ENCODE results near the gene IZUMO4.
A peak's percentile ranks its signal among the peaks of the same experiment; 100 is the strongest.

The IZUMO4 gene

DNA sequence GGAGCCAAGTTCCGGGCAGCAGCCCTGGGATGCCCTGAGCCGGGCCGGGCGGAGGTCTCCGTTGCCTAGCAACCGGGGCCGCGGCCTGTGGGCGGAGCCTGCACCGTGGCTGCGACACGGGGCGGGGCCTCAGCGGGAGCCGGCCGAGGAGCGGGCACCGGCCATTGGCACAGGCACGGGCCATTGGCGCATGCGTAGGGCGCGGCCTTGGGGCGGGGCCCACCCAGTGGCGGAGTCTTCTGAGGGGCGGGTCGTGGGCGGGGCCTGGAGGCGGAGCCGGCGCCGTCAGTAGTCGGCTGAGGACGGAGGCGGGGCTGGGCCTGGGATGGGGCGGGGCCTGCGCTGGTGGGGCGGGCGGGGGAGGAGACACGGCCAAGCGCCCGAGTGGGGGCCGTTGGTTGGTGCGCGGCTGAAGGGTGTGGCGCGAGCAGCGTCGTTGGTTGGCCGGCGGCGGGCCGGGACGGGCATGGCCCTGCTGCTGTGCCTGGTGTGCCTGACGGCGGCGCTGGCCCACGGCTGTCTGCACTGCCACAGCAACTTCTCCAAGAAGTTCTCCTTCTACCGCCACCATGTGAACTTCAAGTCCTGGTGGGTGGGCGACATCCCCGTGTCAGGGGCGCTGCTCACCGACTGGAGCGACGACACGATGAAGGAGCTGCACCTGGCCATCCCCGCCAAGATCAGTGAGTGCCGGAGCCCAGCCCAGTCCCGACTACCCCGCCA is at the start of gene IZUMO4:
Gene IZUMO4, plus strand, starts transcription at position 436 of the 723 bp plus-strand sequence. Its CDS starts 31 bp downstream, at position 467.
- peak; percentile 79 to 100 (median 99) for DNase-seq

- DNase-seq, result no peak
Measured at GRCh38 chr19:2047076-2047448, 49.7 kb upstream of the IZUMO4 start.

- peak in 4 of 58 donors; percentile 13 to 57 (median 49) for DNase-seq
Measured at GRCh38 chr19:2047449-2048103, 49.1 kb upstream of the IZUMO4 start.

DNA sequence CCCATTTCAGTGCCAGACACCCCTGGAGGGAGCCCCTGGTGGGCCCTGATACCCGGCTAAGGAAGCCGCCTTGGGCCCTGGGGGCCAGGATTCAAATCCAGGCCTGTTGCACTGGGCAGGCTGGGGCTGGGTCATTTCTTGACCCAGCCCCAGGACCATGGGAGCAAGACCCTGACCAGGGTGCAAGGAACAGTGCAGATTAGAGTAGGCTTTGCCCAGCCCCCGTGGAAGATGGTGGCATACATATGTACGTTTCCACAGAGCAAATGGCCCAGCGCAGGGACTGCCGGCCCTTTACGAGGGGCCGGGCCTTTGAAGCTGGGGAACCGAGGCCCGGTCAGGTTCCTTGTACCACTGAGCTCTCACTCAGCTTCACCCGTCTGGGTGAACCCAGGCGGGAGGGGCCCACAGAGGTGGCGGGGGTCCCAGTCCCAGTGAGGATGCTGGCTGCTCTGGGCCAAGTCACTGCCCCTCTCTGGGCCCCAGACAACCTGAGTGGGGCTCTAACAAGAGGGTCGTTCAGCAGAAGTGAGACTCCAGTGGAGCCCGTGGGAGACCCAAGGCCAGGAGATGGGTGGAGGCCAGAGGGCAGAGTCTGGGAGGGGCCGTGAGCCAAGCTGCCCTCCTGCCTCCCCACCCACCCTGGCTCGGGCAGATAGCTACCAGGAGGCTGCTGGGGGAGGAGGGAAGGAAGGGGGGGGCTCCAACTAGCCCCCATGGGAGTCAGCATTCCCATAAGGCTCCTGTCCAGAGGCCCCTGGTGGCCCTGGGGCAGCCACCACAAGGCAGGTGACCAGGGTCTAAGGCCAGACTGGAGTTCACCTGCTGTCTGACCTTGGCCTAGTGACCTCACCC is 48.4 kb upstream of the IZUMO4 start:
- DNase-seq, result no peak

DNA sequence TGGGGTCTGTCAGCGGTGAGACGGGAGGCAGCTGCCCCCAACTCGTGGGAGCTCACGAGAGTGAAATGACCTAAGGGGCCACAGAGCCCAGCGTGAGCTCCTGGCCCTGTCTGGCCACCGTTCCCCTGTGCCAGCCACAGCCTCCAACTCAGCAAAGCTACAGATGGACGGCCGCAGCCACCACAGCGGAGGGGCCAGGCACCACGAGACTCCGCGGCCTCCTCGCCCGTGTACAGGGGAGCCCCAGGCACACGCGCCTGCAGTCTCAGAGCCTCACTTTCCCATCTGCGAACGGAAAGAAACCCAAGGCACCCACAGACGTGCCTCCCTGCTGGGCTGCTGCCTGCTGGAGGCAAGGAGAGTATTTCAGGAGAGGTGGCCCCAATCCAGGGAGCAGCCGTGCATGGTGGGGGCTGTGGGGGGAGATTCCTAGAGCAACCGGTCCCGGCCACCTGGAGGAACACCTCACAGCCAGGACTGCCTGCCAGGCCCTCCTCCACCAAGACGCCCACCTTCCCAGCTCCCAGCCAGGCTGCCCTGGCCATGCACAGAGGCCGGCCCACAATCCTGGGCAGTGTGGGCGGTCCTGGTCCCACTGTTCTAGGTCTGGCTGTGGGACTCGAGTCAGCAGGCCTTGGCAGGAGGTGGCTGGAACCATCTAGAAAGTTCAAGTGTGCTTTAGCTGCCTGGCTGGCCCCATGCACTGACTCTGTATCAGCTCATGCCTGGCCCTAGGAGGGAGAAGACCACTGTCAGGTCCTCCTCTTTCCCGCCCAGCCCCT is 47.6 kb upstream of the IZUMO4 start:
- DNase-seq, result peak in 37 of 58 donors; percentile 43 to 91 (median 70)

GRCh38 chr19:2049741-2050348 is 46.9 kb upstream of the IZUMO4 start:
- peak in 54 of 58 donors; percentile 13 to 91 (median 71) for DNase-seq

DNA sequence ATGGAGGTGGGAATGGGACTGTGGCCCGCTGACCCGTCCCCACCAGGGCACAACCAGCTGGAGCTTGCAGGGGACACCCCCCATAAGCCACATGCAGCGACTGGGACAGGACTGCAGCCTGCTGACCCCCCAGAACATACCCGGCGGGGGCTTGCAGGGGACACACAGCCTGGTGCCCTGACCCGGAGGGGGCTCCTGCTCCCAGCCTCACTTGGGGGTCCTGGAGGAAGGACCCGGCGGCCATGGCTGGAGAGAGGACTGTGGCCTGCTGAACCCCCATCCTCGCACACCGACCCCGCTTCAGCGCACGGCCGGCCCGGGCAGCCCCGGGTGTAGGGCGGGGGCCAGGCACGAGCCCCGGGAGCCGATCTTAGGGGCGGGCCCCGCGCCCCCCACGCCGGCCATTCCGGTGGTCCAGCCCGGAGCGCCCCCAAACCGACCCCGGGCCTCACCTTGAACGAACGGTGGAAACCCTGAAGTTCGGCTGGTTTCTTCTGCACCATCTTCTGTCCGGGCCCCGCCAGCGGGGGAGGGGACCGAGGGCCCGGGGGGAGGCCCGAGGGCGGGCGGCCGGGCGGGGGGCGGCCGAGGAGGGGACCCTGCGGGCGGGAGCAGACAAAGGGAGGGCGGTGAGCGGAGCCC is 46.2 kb upstream of the IZUMO4 start:
- peak in 7 of 58 donors; percentile 43 to 63 (median 60) for DNase-seq

DNA sequence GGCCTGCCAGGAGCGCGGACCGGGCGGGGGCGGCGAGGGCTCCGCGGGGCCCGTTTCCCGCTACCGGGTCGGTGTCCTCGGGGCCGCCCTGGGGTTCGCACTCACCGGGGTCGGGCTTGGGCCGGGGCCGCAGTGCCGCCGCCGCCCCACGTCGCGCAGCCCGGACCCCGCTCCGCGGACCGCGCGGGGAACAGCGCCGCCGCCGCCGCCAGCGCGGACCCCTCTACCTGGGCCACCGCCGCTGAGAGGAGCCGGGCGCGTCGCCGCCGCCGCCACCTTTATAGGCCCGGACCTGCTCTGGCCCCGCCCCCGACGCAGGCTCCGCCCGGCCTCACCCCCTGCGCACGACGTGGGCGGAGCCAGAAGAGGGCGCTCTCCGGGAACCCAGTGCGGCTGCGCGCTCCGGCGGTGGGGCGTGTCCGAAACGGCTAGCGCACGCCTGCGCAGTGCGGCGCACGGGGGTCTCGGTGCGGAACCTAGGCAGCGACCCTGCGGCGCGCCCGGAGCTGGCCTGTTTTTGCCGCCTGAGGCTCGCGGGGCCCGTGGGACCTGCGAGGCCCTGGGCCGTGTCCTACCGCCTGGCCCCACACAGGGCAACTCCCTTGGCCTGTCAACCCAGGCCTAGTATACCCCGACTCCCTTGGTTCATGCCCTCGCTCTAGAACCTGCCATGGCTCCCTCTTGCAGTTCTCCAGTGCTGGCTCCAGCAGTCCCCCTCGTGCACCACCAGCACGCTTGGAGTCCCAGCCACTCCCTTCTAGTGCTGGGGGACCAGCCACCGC is 45.5 kb upstream of the IZUMO4 start, which contains the start of gene MKNK2:
Gene MKNK2, minus strand, starts transcription at position 254 of the 782 bp plus-strand sequence. CDS start 393 bp downstream, outside the sequence.
- peak in 57 of 58 donors; percentile 56 to 96 (median 89) for DNase-seq

DNA sequence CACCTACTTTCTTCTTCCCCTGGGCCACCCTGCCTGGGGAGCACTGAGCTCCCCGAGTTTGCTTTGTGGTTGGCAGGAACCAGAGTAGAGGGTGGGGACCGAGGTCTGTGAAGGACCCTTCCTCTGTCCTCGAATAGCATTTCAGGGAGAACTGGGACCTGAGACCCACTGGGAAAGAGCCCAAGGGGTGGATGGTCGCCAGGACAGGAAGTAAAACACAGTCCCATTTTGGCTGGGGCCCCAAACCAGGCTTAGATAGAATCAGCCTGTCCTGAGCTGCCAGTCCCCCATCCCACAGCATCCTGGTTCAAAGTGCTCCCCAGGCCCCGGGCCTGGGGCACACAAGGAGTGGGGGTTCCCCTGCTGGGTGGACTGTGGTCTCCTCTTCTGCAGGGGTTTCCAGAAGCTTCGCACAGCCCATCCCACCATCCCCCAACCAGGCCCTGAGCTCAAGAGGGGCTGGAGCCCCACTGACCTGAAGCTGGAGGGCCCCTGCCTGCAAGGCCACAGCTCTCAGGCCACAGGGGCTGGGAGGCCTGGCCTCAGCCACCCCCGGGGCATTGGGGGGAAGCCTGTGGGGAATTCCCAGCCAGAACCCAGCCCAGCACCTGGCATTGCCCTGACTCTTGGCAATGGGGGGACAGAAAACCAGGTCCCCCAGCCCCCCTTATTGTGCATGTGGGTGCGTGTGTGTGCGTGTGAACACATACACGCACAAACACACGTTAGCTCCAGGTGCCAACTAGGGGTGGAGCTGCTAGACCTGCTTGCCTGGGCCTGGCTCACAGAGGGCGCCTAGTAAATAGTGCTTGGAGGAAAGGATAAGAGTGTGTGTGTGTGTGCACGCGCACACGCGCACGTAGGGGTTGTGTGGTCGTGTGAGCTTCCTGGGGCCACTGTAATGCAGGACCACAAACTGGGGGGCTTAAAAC is 44.7 kb upstream of the IZUMO4 start:
- peak in 14 of 58 donors; percentile 10 to 49 (median 36) for DNase-seq

DNA sequence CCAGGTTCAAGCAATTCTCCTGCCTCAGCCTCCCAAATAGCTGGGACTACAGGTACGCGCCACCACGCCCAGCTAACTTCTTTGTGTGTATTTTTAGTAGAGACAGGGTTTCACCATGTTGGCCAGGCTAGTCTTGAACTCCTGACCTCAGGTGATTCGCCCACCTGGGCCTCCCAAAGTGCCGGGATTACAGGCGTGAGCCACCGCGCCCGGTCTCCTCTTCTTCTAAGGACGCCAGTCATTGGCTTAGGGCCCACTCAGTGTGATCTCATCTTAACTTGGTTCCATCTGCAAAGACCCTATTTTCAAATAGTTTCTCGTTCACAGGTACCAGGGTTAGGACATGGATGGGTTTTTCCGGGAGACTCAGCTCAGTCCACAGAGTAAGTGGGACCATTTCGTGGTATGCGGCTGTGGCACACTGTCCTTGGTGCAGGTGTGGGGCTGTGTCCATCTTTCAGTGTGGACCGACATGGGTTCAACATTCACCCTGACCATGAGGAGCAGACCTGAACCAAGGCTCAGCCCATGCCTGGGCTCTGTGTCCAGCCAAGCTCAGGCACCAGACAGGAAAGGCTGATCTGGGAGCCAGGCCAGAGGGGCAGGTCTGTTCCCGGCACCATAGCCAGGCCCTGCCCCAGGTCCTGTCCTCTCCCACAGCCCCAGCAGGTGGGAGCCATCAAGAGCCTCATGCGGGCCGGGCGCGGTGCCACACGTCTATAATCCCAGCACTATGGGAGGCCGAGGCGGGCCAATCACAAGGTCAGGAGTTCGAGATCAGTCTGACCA is 42.9 kb upstream of the IZUMO4 start:
- peak in 13 of 58 donors; percentile 13 to 73 (median 24) for DNase-seq

GRCh38 chr19:2054763-2055162 is 42.0 kb upstream of the IZUMO4 start:
- no peak for DNase-seq

DNA sequence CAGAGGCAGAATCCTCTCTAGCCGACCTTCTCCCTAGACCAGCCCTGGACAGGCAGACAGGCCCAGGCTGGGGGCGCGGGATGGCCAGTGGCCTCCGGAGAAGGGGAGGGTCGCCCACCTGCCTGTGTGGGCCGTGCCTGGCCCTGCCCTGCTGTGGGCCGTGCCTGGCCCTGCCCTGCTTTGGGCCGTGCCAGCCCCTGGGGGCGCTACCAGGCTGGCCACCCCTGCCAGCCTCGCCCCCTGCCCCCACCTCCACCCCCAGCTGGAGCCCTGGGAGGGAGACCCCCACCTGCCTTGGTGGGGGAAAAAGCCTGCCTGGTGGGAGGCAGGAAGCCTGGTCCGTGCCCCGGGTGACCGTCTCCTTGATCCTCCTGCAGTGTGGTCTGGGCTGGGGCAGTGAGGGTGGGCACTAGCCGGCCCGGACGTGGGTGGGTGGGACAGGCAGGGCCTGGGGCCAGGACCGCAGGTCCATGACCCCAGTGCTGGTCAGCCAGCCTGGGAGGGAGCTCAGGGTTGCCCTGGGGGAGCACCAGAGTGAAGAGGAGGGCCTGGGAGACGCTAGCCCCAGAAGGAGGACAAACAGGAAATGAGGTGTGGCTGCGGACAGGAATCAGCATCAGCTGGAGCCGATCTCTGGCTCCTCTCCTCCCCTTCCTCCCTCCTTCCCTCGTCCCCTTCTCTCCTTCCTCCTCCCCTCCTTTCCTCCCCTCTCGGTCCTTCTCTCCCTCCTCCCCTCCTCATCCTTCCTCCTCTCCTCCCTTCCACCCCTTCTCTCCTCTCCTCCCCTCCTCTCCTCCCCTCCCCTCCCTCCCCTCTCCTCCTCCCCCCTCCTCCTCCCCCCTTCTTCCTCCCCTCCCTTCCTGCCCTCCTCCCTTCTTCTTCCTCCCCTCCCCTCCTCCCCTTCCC is 40.5 kb upstream of the IZUMO4 start:
- peak in 5 of 58 donors; percentile 8 to 60 (median 31) for DNase-seq

- DNase-seq, result no peak
Measured at GRCh38 chr19:2056837-2057192, 39.9 kb upstream of the IZUMO4 start.

GRCh38 chr19:2057484-2058469 is 38.9 kb upstream of the IZUMO4 start:
- DNase-seq, result no peak

Data from anterior cingulate cortex (tissue), 58 donors.